IMR-90 (cell line): Measurements from ENCODE around the gene CASZ1. TPM values are rescaled to one million over a fixed set of nuclear protein-coding genes. Genes with fewer than 3 reads are reported as not detected.

Experiments
- ATAC-seq: fragments of 200-7000 bp; cut with Tn5 transposase; 2 replicates; pipeline ENCODE4 v1.9.1; 2020; ENCODE audit warnings: low read depth, mild to moderate bottlenecking, moderate library complexity
- BruUV-seq: library from RNA; stranded (reverse); fragments of 400-500 nt; replicated peaks from 2 replicates; lab custom pipeline; 2021; lab: Mats Ljungman, UMichigan
- CTCF ChIA-PET: fragments of 300-600 bp; formaldehyde crosslinking; extraction: SDS; loops from one replicate; lab custom pipeline; 2021; ENCODE audit warnings: antibody characterized with exemption; lab: Yijun Ruan, JAX
- POLR2A ChIA-PET: fragments of 300-600 bp; sonication (Branson Sonifier 250); formaldehyde crosslinking; loops from one replicate; lab custom pipeline; 2022; ENCODE audit warnings: antibody characterized with exemption; ENCODE audit not compliant: unreplicated experiment; lab: Charles Lee
- DNase-seq: peaks from one replicate; pipeline ENCODE4 v3.0.0; 2013
- H2AFZ ChIP-seq: replicated peaks from 2 replicates; pipeline ENCODE3; 2013; ENCODE audit warnings: low read length, mild to moderate bottlenecking; ENCODE audit not compliant: poor library complexity
- H2AK5ac ChIP-seq: 2 replicates; pipeline ENCODE4 v1.6.1; 2013; ENCODE audit warnings: low read depth, low read length, inconsistent platforms
- H2AK9ac ChIP-seq: replicated peaks from 2 replicates; pipeline ENCODE3; 2013; ENCODE audit warnings: mild to moderate bottlenecking, low read depth, low read length, moderate library complexity; ENCODE audit not compliant: poor library complexity
- H2BK120ac ChIP-seq: 2 replicates; pipeline ENCODE4 v1.6.1; 2013; ENCODE audit warnings: low read depth, low read length, inconsistent platforms
- H2BK15ac ChIP-seq: 3 replicates; pipeline ENCODE4 v1.6.1; 2013; ENCODE audit warnings: low read depth, low read length, inconsistent platforms
- H2BK20ac ChIP-seq: 2 replicates; pipeline ENCODE4 v1.6.1; 2013; ENCODE audit warnings: low read depth, mild to moderate bottlenecking, inconsistent platforms, low read length, moderate library complexity
- H2BK5ac ChIP-seq: 2 replicates; pipeline ENCODE4 v1.6.1; 2013; ENCODE audit warnings: mild to moderate bottlenecking, low read depth, low read length, inconsistent platforms; ENCODE audit not compliant: poor library complexity, severe bottlenecking
- H3K14ac ChIP-seq: replicated peaks from 2 replicates; pipeline ENCODE4 v1.6.1; 2013; ENCODE audit warnings: low read depth, low read length, inconsistent platforms
- H3K18ac ChIP-seq: 2 replicates; pipeline ENCODE4 v1.6.1; 2013; ENCODE audit warnings: low read depth, low read length, control low read depth
- H3K23ac ChIP-seq: 2 replicates; pipeline ENCODE4 v1.6.1; 2013; ENCODE audit warnings: low read depth, low read length, inconsistent platforms
- H3K27ac ChIP-seq: 2 replicates; pipeline ENCODE4 v1.5.1; 2013; ENCODE audit warnings: mild to moderate bottlenecking, control low read depth, low read length; ENCODE audit not compliant: insufficient read depth
- H3K27me3 ChIP-seq: 2 replicates; pipeline ENCODE4 v1.6.1; 2013; ENCODE audit warnings: low read length; ENCODE audit not compliant: control insufficient read depth, insufficient read depth
- H3K36me3 ChIP-seq: 2 replicates; pipeline ENCODE4 v1.6.1; 2013; ENCODE audit warnings: low read length, mixed read lengths; ENCODE audit not compliant: control insufficient read depth, insufficient read depth
- H3K4ac ChIP-seq: 2 replicates; pipeline ENCODE4 v1.6.1; 2013; ENCODE audit warnings: low read depth, low read length, inconsistent platforms
- H3K4me1 ChIP-seq: 2 replicates; pipeline ENCODE4 v1.6.1; 2013; ENCODE audit warnings: low read length, mixed read lengths; ENCODE audit not compliant: control insufficient read depth, insufficient read depth
- H3K4me2 ChIP-seq: 2 replicates; pipeline ENCODE4 v1.6.1; 2013; ENCODE audit warnings: low read depth, mild to moderate bottlenecking, control low read depth, low read length, moderate library complexity
- H3K4me3 ChIP-seq: 2 replicates; pipeline ENCODE4 v1.5.1; 2013; ENCODE audit warnings: low read depth, mild to moderate bottlenecking, control low read depth, low read length, moderate library complexity; ENCODE audit not compliant: insufficient read depth
- H3K56ac ChIP-seq: 2 replicates; pipeline ENCODE4 v1.6.1; 2013; ENCODE audit warnings: low read length, inconsistent platforms; ENCODE audit not compliant: insufficient read depth; ENCODE audit errors: extremely low read depth
- H3K79me1 ChIP-seq, 2 experiments: 2 replicates each; pipeline ENCODE4 v1.6.1; 2013; ENCODE audit warnings: low read length in 2 of 2, inconsistent platforms in 1 of 2, low read depth in 1 of 2
- H3K9ac ChIP-seq: 2 replicates; pipeline ENCODE4 v1.6.1; 2013; ENCODE audit warnings: low read depth, low read length, control low read depth
- H3K9me1 ChIP-seq: 2 replicates; pipeline ENCODE4 v1.6.1; 2013; ENCODE audit warnings: low read length, inconsistent platforms; ENCODE audit not compliant: insufficient read depth
- H3K9me3 ChIP-seq: 2 replicates; pipeline ENCODE4 v1.6.1; 2013; ENCODE audit warnings: low read length; ENCODE audit not compliant: control insufficient read depth, insufficient read depth
- H4K20me1 ChIP-seq: 2 replicates; pipeline ENCODE4 v1.6.1; 2013; ENCODE audit warnings: low read length, inconsistent platforms; ENCODE audit not compliant: insufficient read depth
- H4K5ac ChIP-seq: 2 replicates; pipeline ENCODE4 v1.6.1; 2013; ENCODE audit warnings: mild to moderate bottlenecking, low read depth, low read length, control low read depth
- H4K8ac ChIP-seq, 2 experiments: 2 replicates each; pipeline ENCODE4 v1.6.1; 2013; ENCODE audit warnings: low read depth in 2 of 2, low read length in 2 of 2, control low read depth in 1 of 2, inconsistent platforms in 1 of 2
- H4K91ac ChIP-seq: 2 replicates; pipeline ENCODE4 v1.6.1; 2013; ENCODE audit warnings: low read depth, low read length, inconsistent platforms; ENCODE audit not compliant: insufficient read depth
- BHLHE40 ChIP-seq: fragments of 150-350 bp; IDR thresholded peaks from 2 replicates; pipeline ENCODE4 v1.6.1; 2016; ENCODE audit warnings: mild to moderate bottlenecking, low read depth, low read length
- CEBPB ChIP-seq: IDR thresholded peaks from 2 replicates; pipeline ENCODE4 v1.6.1; 2012; ENCODE audit warnings: low read depth, low read length, improper control_type of control experiment
- FOS ChIP-seq: fragments of 150-350 bp; IDR thresholded peaks from 2 replicates; pipeline ENCODE4 v1.6.1; 2016; ENCODE audit warnings: low read depth, low read length
- MAFK ChIP-seq: IDR thresholded peaks from 2 replicates; pipeline ENCODE4 v1.6.1; 2012; ENCODE audit warnings: low read depth, low read length, improper control_type of control experiment
- MAZ ChIP-seq: IDR thresholded peaks from 2 replicates; pipeline ENCODE4 v1.6.1; 2012; ENCODE audit warnings: low read depth, mild to moderate bottlenecking, low read length, improper control_type of control experiment, moderate library complexity, borderline replicate concordance
- NFE2L2 ChIP-seq: fragments of 150-350 bp; IDR thresholded peaks from 2 replicates; pipeline ENCODE4 v1.6.1; 2016; ENCODE audit warnings: low read depth, mild to moderate bottlenecking, low read length
- POLR2A ChIP-seq: IDR thresholded peaks from 2 replicates; pipeline ENCODE4 v1.6.1; 2012; ENCODE audit warnings: mild to moderate bottlenecking, low read depth, low read length
- RFX5 ChIP-seq: IDR thresholded peaks from 2 replicates; pipeline ENCODE4 v1.8.0; 2012; ENCODE audit warnings: low read depth, mild to moderate bottlenecking, low read length, moderate library complexity
- WGBS, 2 experiments: methylation state at CpG; one replicate each; pipeline versions ENCODE4 v1.1.5 to v1.1.7; 2013; ENCODE audit warnings: missing lambda C conversion rate in 2 of 2; ENCODE audit not compliant: insufficient read length in 1 of 2; ENCODE audit errors: extremely low coverage in 2 of 2; 5-methylcytosine and 5-hydroxymethylcytosine counted together
- dilution Hi-C: fragments of 300-500 bp; cut with HindIII; formaldehyde crosslinking; loops from one replicate; pipeline ENCODE4 v1.14.3; 2018; ENCODE audit warnings: low sequenced_read_pairs; ENCODE audit not compliant: unreplicated experiment
- in situ Hi-C: fragments of 300-500 bp; cut with MboI; formaldehyde crosslinking; loops from 3 replicates; pipeline ENCODE4 v1.14.3; 2019; ENCODE audit warnings: low sequenced_read_pairs, inconsistent platforms, mixed read lengths
- intact Hi-C: fragments of 100-400 bp; cut with micrococcal nuclease; formaldehyde crosslinking; loops from 2 replicates; pipeline ENCODE4 v1.10.0; 2022
- polyA plus RNA-seq, 3 experiments: library from polyadenylated mRNA; depleted of rRNA; stranded (reverse); fragments of >200 nt; gene quantifications; 2 replicates each; pipeline ENCODE4 v1.2.3, GENCODE V29; 2012; ENCODE audit warnings: low replicate concordance in 1 of 3
- total RNA-seq: library from RNA; depleted of rRNA; stranded (reverse); fragments of >200 nt; gene quantifications from 2 replicates; pipeline ENCODE4 v1.2.3, GENCODE V29; 2012
- TF ChIP-seq, protein P1 (sequence below): fragments of 150-350 bp; IDR thresholded peaks from 2 replicates; pipeline ENCODE4 v1.6.1; 2017; ENCODE audit warnings: mild to moderate bottlenecking, antibody characterized with exemption, low read length, low read depth

CASZ1 gene
- total and polyA plus RNA-seq, 2 of the 4 experiments (the other 2 are of a cell fraction) = 0.18 to 0.24 TPM

- no peak overlapping the region for H2AFZ ChIP-seq
- no peak overlapping the region for H3K4ac ChIP-seq
- H4K91ac ChIP-seq = no peak overlapping the region
- ATAC-seq (no peak), DNase-seq (no peak)
- H3K23ac ChIP-seq = no peak overlapping the region
- no peak overlapping the region for H2AK5ac ChIP-seq
- H3K27me3 ChIP-seq = peaks cover 52% of the 10 kb centered on the region
- H3K79me1 ChIP-seq = no peaks in the 10 kb centered on the region
- H4K8ac ChIP-seq = no peak overlapping the region
- H2BK15ac ChIP-seq = no peak overlapping the region
- H3K27ac ChIP-seq = no peak overlapping the region
- H3K56ac ChIP-seq = no peak overlapping the region
- no peak overlapping the region for H2BK20ac ChIP-seq
- H2BK120ac ChIP-seq = no peak overlapping the region
- H3K9me3 ChIP-seq = no peaks in the 10 kb centered on the region
- no peaks in the 10 kb centered on the region for H4K20me1 ChIP-seq
- no peak overlapping the region for H3K4me3 ChIP-seq
- H4K5ac ChIP-seq = no peak overlapping the region
- ChIA-PET POLR2A (no interaction called here), CTCF (no interaction called here)
- H3K9ac ChIP-seq = no peak overlapping the region
- H3K18ac ChIP-seq = no peak overlapping the region
- BruUV-seq = no TSS peak
- intact Hi-C loops = no loop called here
- H2BK5ac ChIP-seq = no peak overlapping the region
- no peak overlapping the region for H3K14ac ChIP-seq
- no peaks in the 10 kb centered on the region for H3K36me3 ChIP-seq
- in situ Hi-C loops = no loop called here
- WGBS, 2 experiments = no CpG with 5 or more reads among the region's 7 CpGs
- no peak overlapping the region for H2AK9ac ChIP-seq
- H3K9me1 ChIP-seq = no peaks in the 10 kb centered on the region
- dilution Hi-C loops = no loop called here
- H3K4me2 ChIP-seq = no peak overlapping the region
- H3K4me1 ChIP-seq = peaks cover 4% of the 10 kb centered on the region
- TF ChIP-seq RFX5 (no peak), BHLHE40 (no peak), MAZ (no peak), MAFK (no peak), CEBPB (no peak), POLR2A (no peak), FOS (no peak), NFE2L2 (no peak)
- TF ChIP-seq, protein P1, sequence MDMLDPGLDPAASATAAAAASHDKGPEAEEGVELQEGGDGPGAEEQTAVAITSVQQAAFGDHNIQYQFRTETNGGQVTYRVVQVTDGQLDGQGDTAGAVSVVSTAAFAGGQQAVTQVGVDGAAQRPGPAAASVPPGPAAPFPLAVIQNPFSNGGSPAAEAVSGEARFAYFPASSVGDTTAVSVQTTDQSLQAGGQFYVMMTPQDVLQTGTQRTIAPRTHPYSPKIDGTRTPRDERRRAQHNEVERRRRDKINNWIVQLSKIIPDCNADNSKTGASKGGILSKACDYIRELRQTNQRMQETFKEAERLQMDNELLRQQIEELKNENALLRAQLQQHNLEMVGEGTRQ = no peak
Measured at GRCh38 chr1:10820422-10820821, 24.0 kb upstream of the CASZ1 start.
